ENCODE measurements around the gene PALLD.
"Not testable (repeated sequence)": the region's sequence is repeated elsewhere in the genome, so short reads cannot be mapped to it uniquely, and the experiment has no call there.

DNA sequence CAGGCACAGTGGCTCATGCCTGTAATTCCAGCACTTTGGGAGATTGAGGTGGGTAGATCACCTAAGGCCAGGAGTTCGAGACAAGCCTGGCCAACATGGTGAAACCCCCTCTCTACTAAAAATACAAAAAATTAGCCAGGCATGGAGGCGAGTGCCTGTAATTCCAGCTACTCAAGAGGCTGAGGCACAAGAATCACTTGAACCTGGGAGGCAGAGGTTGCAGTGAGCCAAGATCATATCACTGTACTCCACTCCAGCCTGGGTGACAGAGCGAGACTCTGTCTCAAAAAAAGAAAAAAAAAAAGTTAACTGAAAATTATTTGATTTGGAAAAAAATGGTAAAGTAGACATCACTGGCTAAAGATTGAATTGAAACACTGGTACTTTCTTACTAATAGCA is 17.0 kb downstream of the PALLD start:
- TF ChIP-seq, protein P1, sequence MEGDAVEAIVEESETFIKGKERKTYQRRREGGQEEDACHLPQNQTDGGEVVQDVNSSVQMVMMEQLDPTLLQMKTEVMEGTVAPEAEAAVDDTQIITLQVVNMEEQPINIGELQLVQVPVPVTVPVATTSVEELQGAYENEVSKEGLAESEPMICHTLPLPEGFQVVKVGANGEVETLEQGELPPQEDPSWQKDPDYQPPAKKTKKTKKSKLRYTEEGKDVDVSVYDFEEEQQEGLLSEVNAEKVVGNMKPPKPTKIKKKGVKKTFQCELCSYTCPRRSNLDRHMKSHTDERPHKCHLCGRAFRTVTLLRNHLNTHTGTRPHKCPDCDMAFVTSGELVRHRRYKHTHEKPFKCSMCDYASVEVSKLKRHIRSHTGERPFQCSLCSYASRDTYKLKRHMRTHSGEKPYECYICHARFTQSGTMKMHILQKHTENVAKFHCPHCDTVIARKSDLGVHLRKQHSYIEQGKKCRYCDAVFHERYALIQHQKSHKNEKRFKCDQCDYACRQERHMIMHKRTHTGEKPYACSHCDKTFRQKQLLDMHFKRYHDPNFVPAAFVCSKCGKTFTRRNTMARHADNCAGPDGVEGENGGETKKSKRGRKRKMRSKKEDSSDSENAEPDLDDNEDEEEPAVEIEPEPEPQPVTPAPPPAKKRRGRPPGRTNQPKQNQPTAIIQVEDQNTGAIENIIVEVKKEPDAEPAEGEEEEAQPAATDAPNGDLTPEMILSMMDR (IDR thresholded peaks at IDR 0.05; ENCODE audit: control extremely low read depth in 1 of 3, insufficient read depth in 1 of 3, low read depth in 1 of 3, low read length in 3 of 3), result not testable (repeated sequence)
- TF ChIP-seq SP1 (IDR thresholded peaks at IDR 0.05; ENCODE audit: low read depth, low read length); EP300 (IDR thresholded peaks at IDR 0.05; ENCODE audit: borderline replicate concordance in 1 of 2, low read depth in 2 of 2, low read length in 2 of 2); TAF7 (optimal IDR thresholded peaks at IDR 0.05; ENCODE audit: borderline replicate concordance, low read depth, low read length); MAFK (IDR thresholded peaks at IDR 0.05; ENCODE audit: low read depth, low read length): not testable (repeated sequence)

Measured in H1 (cell line).